Kidney (tissue), 14 donors: Measurements from ENCODE around the gene KCNB1. TPM values are rescaled to one million over a fixed set of nuclear protein-coding genes. Genes with fewer than 3 reads are reported as not detected.

Source experiments
- DNase-seq, 5 donors: peaks; one replicate each; pipeline ENCODE4 v3.0.0-alpha.2; 2013 to 2020
- FAIRE-seq: peaks from 2 replicates; lab custom pipeline; 2012; peaks lifted over from hg19 to GRCh38; lab: Jason Lieb, UNC
- H3K27ac ChIP-seq, 2 donors: one replicate each; pipeline ENCODE4 v1.7.0; 2013; ENCODE audit warnings: low read depth in 2 of 2, low read length in 2 of 2, inconsistent platforms in 1 of 2
- H3K27me3 ChIP-seq: one replicate; pipeline ENCODE4 v1.7.1; 2013; ENCODE audit warnings: low read length, inconsistent platforms; ENCODE audit not compliant: control insufficient read depth, insufficient read depth
- H3K36me3 ChIP-seq, 3 donors: one replicate each; pipeline versions ENCODE4 v1.7.0 to v1.7.1; 2013; ENCODE audit warnings: low read length in 3 of 3, control low read depth in 1 of 3, inconsistent platforms in 1 of 3; ENCODE audit not compliant: insufficient read depth in 3 of 3, control insufficient read depth in 2 of 3
- H3K4me1 ChIP-seq, 3 donors: one replicate each; pipeline versions ENCODE4 v1.7.0 to v1.7.1; 2013; ENCODE audit warnings: low read length in 3 of 3, inconsistent platforms in 1 of 3, low read depth in 1 of 3; ENCODE audit not compliant: control insufficient read depth in 2 of 3, insufficient read depth in 2 of 3
- H3K4me3 ChIP-seq, 3 donors: one replicate each; pipeline versions ENCODE4 v1.7.0 to v1.8.1; 2013; ENCODE audit warnings: low read length in 3 of 3, control low read depth in 1 of 3, inconsistent platforms in 1 of 3
- H3K9ac ChIP-seq, 3 donors: one replicate each; pipeline versions ENCODE4 v1.7.0 to v1.7.1; 2013; ENCODE audit warnings: low read length in 3 of 3, control low read depth in 1 of 3, inconsistent platforms in 1 of 3
- H3K9me3 ChIP-seq, 3 donors: one replicate each; pipeline versions ENCODE4 v1.7.0 to v1.7.1; 2013; ENCODE audit warnings: low read length in 3 of 3, control low read depth in 1 of 3, inconsistent platforms in 1 of 3; ENCODE audit not compliant: control insufficient read depth in 2 of 3, insufficient read depth in 1 of 3
- intact Hi-C: fragments of 100-400 bp; cut with DNase I; formaldehyde crosslinking; loops from one replicate; pipeline ENCODE4 v1.11.1; 2022
- polyA plus RNA-seq: library from polyadenylated mRNA; stranded (reverse); fragments of 350-450 nt; fragmentation: Illumina TruSeq; extraction: RNeasy Lipid Tissue Mini Kit (QIAGEN cat#74804); gene quantifications from one replicate; pipeline ENCODE4 v1.2.3, GENCODE V29; 2014; ENCODE audit warnings: low read depth, low replicate concordance; ENCODE audit not compliant: insufficient read depth
- total RNA-seq: library from RNA; stranded (reverse); fragmentation: NEBNext Ultra II Directional; extraction: Animal tissue kit (Norgen Biotek cat#: 25700); gene quantifications from one replicate; pipeline ENCODE4 v1.2.1, GENCODE V29; 2021
- TF ChIP-seq, protein P1 (sequence below): IDR thresholded peaks from 3 replicates; pipeline ENCODE4 v1.5.1; 2012; ENCODE audit warnings: mild to moderate bottlenecking, moderate library complexity, borderline replicate concordance; ENCODE audit not compliant: insufficient read depth; ENCODE audit errors: extremely low read depth
- donor health status: control.
- donor health status: control.
- donor health status: control.
- donor health status: control.
- donor health status: control.
- donor health status: DM: yes; HTN: yes; CAD: no.
- donor health status: Normal renal cell carcinoma (clear cell type).

KCNB1 gene
- total and polyA plus RNA-seq, 2 donors from 2014 or later: 0.26 to 1.2 TPM

DNA sequence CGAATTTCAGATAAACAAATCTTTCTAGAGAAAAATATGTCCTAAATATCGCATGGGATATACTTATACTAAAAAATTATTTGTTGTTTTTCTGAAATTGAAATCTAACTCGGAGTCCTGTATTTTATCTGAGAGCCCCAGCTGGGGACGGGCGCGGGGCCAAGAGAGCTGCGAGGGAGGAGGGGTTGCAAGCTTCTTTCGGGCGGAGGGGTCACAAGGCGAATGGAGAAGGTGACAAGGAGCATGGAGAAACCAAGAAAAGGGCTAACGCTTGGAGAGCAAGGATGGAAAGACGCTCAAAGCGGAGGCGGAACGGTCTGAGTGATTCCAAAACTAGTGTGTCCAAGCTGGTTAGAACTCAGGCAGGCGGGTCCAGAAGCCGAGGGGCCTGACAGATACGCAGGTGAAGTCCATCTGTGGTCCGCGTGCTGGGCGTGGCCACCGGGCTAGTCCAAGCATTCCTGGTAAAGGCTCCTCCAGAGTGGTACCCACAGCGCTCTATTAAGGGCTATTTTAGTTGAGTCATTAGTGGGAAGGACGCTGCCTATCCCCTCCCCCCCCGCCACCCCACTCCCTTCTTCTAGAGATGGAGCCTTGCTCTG is 163.2 kb downstream of the KCNB1 start:
- no peak overlapping the region for H3K9ac ChIP-seq
- DNase-seq: peak in 1 of 5 donors; percentile 34
- intact Hi-C loops: no loop called here
- no peak overlapping the region for H3K27ac ChIP-seq
- TF ChIP-seq, protein P1, sequence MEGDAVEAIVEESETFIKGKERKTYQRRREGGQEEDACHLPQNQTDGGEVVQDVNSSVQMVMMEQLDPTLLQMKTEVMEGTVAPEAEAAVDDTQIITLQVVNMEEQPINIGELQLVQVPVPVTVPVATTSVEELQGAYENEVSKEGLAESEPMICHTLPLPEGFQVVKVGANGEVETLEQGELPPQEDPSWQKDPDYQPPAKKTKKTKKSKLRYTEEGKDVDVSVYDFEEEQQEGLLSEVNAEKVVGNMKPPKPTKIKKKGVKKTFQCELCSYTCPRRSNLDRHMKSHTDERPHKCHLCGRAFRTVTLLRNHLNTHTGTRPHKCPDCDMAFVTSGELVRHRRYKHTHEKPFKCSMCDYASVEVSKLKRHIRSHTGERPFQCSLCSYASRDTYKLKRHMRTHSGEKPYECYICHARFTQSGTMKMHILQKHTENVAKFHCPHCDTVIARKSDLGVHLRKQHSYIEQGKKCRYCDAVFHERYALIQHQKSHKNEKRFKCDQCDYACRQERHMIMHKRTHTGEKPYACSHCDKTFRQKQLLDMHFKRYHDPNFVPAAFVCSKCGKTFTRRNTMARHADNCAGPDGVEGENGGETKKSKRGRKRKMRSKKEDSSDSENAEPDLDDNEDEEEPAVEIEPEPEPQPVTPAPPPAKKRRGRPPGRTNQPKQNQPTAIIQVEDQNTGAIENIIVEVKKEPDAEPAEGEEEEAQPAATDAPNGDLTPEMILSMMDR: no peak
- H3K27me3 ChIP-seq: peaks cover 14% of the 10 kb centered on the region
- H3K4me1 ChIP-seq: peaks cover 0 to 5% (median 0%) of the 10 kb centered on the region in 3 donors
- H3K4me3 ChIP-seq: no peak overlapping the region
- no peaks in the 10 kb centered on the region for H3K9me3 ChIP-seq
- H3K36me3 ChIP-seq: no peaks in the 10 kb centered on the region
- no peak for FAIRE-seq

DNA sequence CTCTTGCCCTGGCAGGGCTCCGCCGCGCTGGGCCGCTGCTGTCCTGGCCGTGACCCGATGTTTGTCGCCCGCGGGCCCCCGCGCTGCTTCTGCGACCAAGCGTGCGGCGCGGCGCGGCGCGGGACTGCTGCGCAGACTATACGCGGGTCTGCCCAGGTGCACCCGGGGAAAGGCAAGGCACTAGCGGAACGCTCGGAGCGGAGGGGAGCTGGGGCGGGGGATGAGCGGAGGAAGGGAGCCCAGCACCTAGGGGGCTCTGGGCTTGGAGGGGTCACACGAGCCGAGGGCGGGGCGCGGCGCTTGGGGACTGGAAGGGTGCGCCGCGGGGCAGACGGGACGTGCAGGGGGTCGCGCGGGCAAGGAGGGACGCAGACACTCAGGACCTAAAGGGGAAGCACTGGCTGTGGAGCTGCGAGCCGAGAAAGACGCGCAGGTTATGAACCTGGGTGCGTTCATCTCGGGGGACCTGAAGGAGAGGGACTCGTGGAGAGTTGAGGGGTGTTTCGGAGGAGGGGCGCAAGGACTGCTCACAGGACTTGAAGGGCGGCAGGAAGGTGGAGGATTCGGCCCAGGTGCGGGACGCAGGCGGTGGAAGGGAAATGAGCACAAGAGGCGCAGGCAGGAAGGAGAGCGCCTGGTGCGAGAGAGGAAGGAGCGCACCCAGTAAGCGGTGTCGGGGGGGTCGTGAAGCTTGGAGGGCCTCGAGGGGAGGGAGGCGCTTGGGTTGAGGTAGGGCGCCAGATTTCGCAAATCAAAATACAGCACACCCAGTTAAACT is 163.8 kb downstream of the KCNB1 start:
- Histone ChIP-seq H3K4me3 (no peak overlapping the region), H3K27me3 (peaks cover 14% of the 10 kb centered on the region), H3K9me3 (no peaks in the 10 kb centered on the region), H3K9ac (no peak overlapping the region), H3K36me3 (no peaks in the 10 kb centered on the region), H3K27ac (no peak overlapping the region), H3K4me1 (peaks cover 0 to 5% (median 0%) of the 10 kb centered on the region in 3 donors)
- TF ChIP-seq, protein P1: no peak
- FAIRE-seq (no peak), DNase-seq (peak; percentile 20 to 73 (median 28))
- intact Hi-C loops: no loop called here

DNA sequence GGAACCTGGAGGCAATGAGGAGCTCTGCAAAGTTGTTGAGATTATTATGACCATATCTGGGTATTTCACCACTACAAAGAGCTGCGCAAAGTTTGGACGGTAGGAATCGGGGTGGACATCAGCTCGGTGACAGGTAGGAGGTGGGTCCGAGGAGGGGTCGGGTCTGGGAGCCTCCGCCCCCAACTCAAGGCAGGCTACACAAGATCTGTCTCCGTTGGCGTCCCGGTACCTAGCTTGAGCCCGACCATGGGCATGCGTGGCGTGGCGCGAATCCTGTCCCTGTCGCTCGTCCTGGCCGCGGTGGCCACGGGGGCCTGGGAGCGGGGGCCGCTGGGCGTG is 164.4 kb downstream of the KCNB1 start:
- no peaks in the 10 kb centered on the region for H3K9me3 ChIP-seq
- FAIRE-seq (no peak), DNase-seq (no peak)
- H3K27me3 ChIP-seq: peaks cover 14% of the 10 kb centered on the region
- H3K9ac ChIP-seq: no peak overlapping the region
- H3K36me3 ChIP-seq: no peaks in the 10 kb centered on the region
- H3K4me3 ChIP-seq: no peak overlapping the region
- intact Hi-C loops: no loop called here
- H3K4me1 ChIP-seq: peaks cover 0 to 5% (median 0%) of the 10 kb centered on the region in 3 donors
- TF ChIP-seq, protein P1: no peak
- no peak overlapping the region for H3K27ac ChIP-seq
